ENCODE results near the gene SLCO1A2.

SLCO1A2 gene

DNA sequence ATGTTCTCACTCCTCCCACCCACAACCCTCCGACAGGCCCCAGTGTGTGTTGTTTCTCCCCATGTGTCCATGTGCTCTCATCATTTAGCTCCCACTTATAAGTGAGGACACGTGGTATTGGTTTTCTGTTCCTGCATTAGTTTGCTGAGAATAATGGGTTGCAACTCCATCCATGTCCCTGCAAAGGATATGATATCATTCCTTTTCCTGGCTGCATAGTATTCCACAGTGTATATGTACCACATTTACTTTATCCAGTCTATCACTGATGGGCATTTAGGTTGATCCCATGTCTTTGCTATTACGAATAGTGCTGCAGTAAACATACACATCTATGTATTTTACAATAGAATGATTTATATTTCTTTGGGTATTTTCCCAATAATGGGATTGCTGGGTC is 77.5 kb downstream of the SLCO1A2 start:
- Histone ChIP-seq H3K9ac (ENCODE audit: low read depth, low read length) (no peak overlapping the region), H3K27ac (ENCODE audit: low read length) (no peak overlapping the region), H3K36me3 (ENCODE audit: insufficient read depth, low read depth, low read length) (no peaks in the 10 kb centered on the region), H3K4me1 (ENCODE audit: insufficient read depth, low read length) (no peaks in the 10 kb centered on the region), H3K27me3 (ENCODE audit: insufficient read depth, low read length) (no peaks in the 10 kb centered on the region), H3K9me3 (ENCODE audit: insufficient read depth, low read depth, low read length) (peaks cover 6% of the 10 kb centered on the region), H3K4me3 (ENCODE audit: low read length) (no peak overlapping the region; the same call in 1 of the 2 replicates)

DNA sequence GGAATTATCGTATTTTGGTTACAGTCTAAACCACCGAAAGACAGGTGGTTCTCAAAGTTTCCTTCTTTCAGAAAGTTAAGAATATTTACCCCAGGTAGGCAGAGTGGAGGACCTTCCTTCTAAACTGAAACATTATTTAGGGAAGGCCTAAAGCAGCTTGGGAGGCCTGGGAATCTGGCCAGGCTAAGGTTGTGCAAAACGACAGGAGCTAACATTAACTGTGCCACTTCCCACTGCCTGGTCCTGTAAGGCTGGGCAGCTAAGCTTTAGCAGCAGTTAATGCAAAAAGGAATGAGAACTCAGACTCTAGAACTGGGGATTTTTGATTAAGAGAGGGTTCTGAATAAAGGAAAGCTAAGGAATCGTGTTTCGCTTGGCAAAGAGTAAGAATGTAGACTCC is 82.6 kb downstream of the SLCO1A2 start:
- H3K27ac ChIP-seq (ENCODE audit: low read length): no peak overlapping the region
- H3K9ac ChIP-seq (ENCODE audit: low read depth, low read length): no peak overlapping the region
- peaks cover 1% of the 10 kb centered on the region for H3K9me3 ChIP-seq (ENCODE audit: insufficient read depth, low read depth, low read length)
- H3K36me3 ChIP-seq (ENCODE audit: insufficient read depth, low read depth, low read length): no peaks in the 10 kb centered on the region
- H3K4me1 ChIP-seq (ENCODE audit: insufficient read depth, low read length): no peaks in the 10 kb centered on the region
- no peaks in the 10 kb centered on the region for H3K27me3 ChIP-seq (ENCODE audit: insufficient read depth, low read length)
- no peak overlapping the region for H3K4me3 ChIP-seq (ENCODE audit: low read length)

DNA sequence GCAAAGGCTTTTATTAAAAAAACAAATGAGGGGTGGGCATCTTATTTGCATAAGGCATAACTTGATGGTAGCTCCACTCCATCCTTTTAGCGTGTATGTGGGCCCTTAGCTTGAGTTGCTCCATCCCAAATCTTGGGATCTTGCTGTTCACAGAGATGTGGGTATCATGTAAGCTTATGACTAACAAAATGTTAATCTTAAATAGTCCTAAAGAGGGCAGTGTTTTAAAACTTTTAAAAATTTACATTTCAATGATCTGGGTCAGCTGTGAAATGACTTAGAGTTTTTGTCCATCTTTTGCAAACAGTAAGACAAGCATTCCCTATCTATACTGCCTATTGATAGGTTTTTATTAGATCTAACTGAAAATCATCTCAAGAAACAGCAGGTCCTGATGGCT is 86.0 kb downstream of the SLCO1A2 start:
- Histone ChIP-seq H3K4me1 (ENCODE audit: insufficient read depth, low read length) (no peaks in the 10 kb centered on the region; the same call in 1 of the 2 replicates), H3K9me3 (ENCODE audit: insufficient read depth, low read depth, low read length) (no peaks in the 10 kb centered on the region), H3K9ac (ENCODE audit: low read depth, low read length) (no peak overlapping the region), H3K36me3 (ENCODE audit: insufficient read depth, low read depth, low read length) (no peaks in the 10 kb centered on the region), H3K27me3 (ENCODE audit: insufficient read depth, low read length) (no peaks in the 10 kb centered on the region), H3K4me3 (ENCODE audit: low read length) (no peak overlapping the region), H3K27ac (ENCODE audit: low read length) (no peak overlapping the region)

DNA sequence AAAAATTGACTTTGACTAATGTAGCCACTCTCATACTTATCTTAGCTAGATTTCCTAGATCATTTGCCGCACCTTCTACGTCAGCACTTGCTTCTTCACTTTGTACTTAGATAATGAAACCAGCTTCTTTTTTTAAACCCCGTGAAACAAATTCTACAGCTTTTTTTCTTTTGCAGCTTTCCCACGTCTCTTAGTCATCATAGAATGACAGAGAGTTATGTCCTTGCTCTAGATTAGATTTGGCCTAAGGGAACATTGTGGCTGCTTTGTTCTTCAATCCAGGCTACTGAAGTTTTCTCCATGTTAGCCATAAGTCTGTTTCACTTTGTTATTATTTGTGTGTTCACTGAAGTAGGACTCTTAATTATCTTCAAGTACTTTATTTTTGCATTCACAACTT is 94.9 kb downstream of the SLCO1A2 start:
- H3K27ac ChIP-seq (ENCODE audit: low read length): no peak overlapping the region
- H3K9me3 ChIP-seq (ENCODE audit: insufficient read depth, low read depth, low read length): no peaks in the 10 kb centered on the region
- no peaks in the 10 kb centered on the region for H3K4me1 ChIP-seq (ENCODE audit: insufficient read depth, low read length)
- no peak overlapping the region for H3K4me3 ChIP-seq (ENCODE audit: low read length)
- H3K9ac ChIP-seq (ENCODE audit: low read depth, low read length): no peak overlapping the region
- no peaks in the 10 kb centered on the region for H3K27me3 ChIP-seq (ENCODE audit: insufficient read depth, low read length)
- no peaks in the 10 kb centered on the region for H3K36me3 ChIP-seq (ENCODE audit: insufficient read depth, low read depth, low read length)

DNA sequence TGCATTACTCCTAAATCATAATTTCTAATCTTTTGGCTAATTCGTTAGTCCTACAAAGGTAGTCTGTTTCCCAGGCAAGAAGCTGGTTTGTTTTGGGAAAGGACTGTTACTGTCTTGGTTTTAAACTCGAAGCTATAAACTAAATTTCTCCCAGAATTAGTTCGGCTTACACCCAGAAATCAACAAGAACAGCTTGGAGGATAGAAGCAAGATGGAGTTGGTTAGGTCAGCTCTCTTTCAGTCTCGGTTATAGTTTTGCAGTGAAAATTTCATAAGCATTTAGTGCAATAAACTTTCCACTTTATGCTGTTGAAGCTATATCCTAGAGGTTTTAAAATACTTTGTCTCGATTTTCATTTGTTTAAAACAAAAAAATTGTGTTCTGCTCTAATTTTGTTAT is 100.3 kb downstream of the SLCO1A2 start:
- H3K4me1 ChIP-seq (ENCODE audit: insufficient read depth, low read length): no peaks in the 10 kb centered on the region

DNA sequence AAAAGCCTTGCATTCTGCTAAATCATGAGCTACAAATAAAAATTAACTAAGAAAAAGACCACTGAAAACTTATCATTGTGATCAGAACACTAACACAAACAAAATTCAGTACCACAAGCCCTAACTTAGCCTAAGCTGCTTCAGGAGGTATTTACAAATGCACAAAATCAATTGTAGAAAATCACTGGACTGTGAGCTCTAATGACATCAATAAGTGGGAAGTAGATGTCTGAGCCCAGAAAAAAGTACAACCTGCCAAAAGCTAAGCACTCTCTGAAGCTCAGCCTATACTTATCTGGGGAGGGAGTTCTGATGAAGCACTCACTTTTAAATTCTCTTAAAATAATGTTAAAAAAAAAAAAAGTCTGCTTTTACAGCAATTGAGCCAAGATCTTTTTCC is 110.8 kb downstream of the SLCO1A2 start:
- no peak overlapping the region for H3K4me3 ChIP-seq (ENCODE audit: low read length)
- no peaks in the 10 kb centered on the region for H3K9me3 ChIP-seq (ENCODE audit: insufficient read depth, low read depth, low read length)
- no peaks in the 10 kb centered on the region for H3K27me3 ChIP-seq (ENCODE audit: insufficient read depth, low read length)
- no peak overlapping the region for H3K27ac ChIP-seq (ENCODE audit: low read length)
- no peaks in the 10 kb centered on the region for H3K36me3 ChIP-seq (ENCODE audit: insufficient read depth, low read depth, low read length)
- H3K9ac ChIP-seq (ENCODE audit: low read depth, low read length): no peak overlapping the region
- H3K4me1 ChIP-seq (ENCODE audit: insufficient read depth, low read length): no peaks in the 10 kb centered on the region

More for the DNA sequence above, 100.3 kb downstream of the SLCO1A2 start:
- H3K27me3 ChIP-seq (ENCODE audit: insufficient read depth, low read length): no peaks in the 10 kb centered on the region
- H3K9me3 ChIP-seq (ENCODE audit: insufficient read depth, low read depth, low read length): no peaks in the 10 kb centered on the region
- no peak overlapping the region for H3K4me3 ChIP-seq (ENCODE audit: low read length)
- H3K27ac ChIP-seq (ENCODE audit: low read length): no peak overlapping the region
- no peak overlapping the region for H3K9ac ChIP-seq (ENCODE audit: low read depth, low read length)
- no peaks in the 10 kb centered on the region for H3K36me3 ChIP-seq (ENCODE audit: insufficient read depth, low read depth, low read length)

DNA sequence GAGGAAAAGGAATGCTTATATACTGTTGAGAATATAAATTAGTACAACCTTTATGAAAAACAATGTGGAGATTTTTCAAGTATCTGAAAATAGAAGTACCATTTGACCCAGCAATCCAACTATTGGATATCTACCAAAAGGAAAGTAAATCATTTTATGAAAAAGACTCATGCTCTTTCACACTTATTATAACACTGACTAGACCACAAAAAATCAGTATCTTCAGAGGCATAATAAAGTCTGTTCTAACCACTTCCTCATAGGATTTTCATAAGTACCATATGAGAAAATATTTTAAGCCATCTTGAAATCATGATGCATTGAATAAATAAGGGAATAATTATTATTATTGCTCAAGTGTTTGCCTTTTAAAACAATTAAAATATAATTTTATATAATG is 112.9 kb downstream of the SLCO1A2 start:
- Histone ChIP-seq H3K4me1 (ENCODE audit: insufficient read depth, low read length) (no peaks in the 10 kb centered on the region), H3K36me3 (ENCODE audit: insufficient read depth, low read depth, low read length) (no peaks in the 10 kb centered on the region), H3K27ac (ENCODE audit: low read length) (no peak overlapping the region), H3K27me3 (ENCODE audit: insufficient read depth, low read length) (no peaks in the 10 kb centered on the region), H3K9ac (ENCODE audit: low read depth, low read length) (no peak overlapping the region), H3K9me3 (ENCODE audit: insufficient read depth, low read depth, low read length) (no peaks in the 10 kb centered on the region), H3K4me3 (ENCODE audit: low read length) (no peak overlapping the region)

DNA sequence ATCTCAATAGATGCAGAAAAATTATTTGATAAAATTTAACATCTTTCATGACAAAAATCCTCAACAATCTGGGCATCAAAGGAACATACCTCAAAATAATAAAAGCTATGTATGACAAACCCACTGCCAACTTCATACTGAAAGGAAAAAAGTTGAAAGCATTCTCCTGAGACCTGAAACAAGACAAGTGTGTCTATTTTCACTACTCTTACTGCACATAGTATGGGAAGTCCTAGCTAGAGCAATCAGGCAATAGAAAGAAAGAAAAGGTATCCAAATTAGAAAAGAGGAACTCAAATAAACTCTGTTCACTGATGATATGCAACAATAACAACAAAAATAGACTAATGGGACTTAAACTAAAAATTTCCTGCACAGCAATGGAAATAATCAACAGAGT is 113.6 kb downstream of the SLCO1A2 start:
- no peak overlapping the region for H3K27ac ChIP-seq (ENCODE audit: low read length)
- no peak overlapping the region for H3K9ac ChIP-seq (ENCODE audit: low read depth, low read length)
- no peak overlapping the region for H3K4me3 ChIP-seq (ENCODE audit: low read length)
- H3K9me3 ChIP-seq (ENCODE audit: insufficient read depth, low read depth, low read length): no peaks in the 10 kb centered on the region
- no peaks in the 10 kb centered on the region for H3K27me3 ChIP-seq (ENCODE audit: insufficient read depth, low read length)
- no peaks in the 10 kb centered on the region for H3K4me1 ChIP-seq (ENCODE audit: insufficient read depth, low read length)
- H3K36me3 ChIP-seq (ENCODE audit: insufficient read depth, low read depth, low read length): no peaks in the 10 kb centered on the region

DNA sequence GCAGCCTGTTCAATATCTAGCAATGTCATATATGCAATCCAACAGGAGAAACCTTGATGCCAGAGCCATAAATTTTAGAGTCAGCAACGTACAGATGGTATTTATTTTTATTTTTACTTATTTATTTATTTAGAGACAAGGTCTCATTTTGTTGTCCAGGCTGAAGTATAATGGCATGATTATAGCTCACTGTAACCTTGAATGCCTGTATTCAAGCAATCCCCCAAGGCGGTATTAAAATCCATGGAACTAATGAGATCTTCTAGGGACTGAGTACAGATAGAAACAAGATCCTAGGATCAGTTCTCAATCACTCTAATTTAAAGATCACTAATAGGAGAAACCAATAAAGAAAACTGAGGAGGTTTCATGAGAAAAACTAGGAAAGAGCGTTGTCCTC is 114.5 kb downstream of the SLCO1A2 start:
- Histone ChIP-seq H3K9ac (ENCODE audit: low read depth, low read length) (no peak overlapping the region), H3K4me3 (ENCODE audit: low read length) (no peak overlapping the region), H3K36me3 (ENCODE audit: insufficient read depth, low read depth, low read length) (no peaks in the 10 kb centered on the region), H3K27me3 (ENCODE audit: insufficient read depth, low read length) (no peaks in the 10 kb centered on the region), H3K9me3 (ENCODE audit: insufficient read depth, low read depth, low read length) (no peaks in the 10 kb centered on the region), H3K4me1 (ENCODE audit: insufficient read depth, low read length) (no peaks in the 10 kb centered on the region), H3K27ac (ENCODE audit: low read length) (no peak overlapping the region)

DNA sequence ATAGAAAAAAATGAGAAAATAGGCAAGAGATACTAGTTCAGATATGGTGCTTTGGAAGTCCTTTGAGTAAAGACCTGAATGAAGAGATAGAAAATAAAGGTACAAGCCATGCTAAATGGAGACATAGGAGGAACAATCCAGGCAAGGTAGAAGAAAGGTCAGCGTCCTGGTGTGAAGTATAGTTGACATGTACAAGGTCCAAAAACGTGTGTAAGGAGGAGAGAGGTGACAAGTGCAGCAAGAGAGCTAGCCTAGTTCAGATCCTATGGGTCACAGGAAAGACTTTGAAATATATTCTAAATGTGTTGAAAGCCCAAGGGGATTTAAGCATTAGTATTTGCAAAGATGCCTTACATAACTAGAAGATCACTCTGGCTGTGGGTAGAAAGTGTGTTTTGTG is 115.5 kb downstream of the SLCO1A2 start:
- no peaks in the 10 kb centered on the region for H3K27me3 ChIP-seq (ENCODE audit: insufficient read depth, low read length)
- no peak overlapping the region for H3K9ac ChIP-seq (ENCODE audit: low read depth, low read length)
- H3K36me3 ChIP-seq (ENCODE audit: insufficient read depth, low read depth, low read length): no peaks in the 10 kb centered on the region
- no peaks in the 10 kb centered on the region for H3K4me1 ChIP-seq (ENCODE audit: insufficient read depth, low read length)
- no peaks in the 10 kb centered on the region for H3K9me3 ChIP-seq (ENCODE audit: insufficient read depth, low read depth, low read length)
- no peak overlapping the region for H3K4me3 ChIP-seq (ENCODE audit: low read length)
- H3K27ac ChIP-seq (ENCODE audit: low read length): no peak overlapping the region

All from iPS-20b (cell line).